GM21447 (cell line): Measurements from ENCODE around the gene GPER1.
"Not testable (repeated sequence)": the region's sequence is repeated elsewhere in the genome, so short reads cannot be mapped to it uniquely, and the experiment has no call there.

ENCODE experiments used
- ATAC-seq: cut with Tn5 transposase; IDR thresholded peaks from one replicate; pipeline ENCODE4 v1.9.1; 2021; ENCODE audit not compliant: unreplicated experiment

The GPER1 gene

GRCh38 chr7:1140476-1141104 lies 52.7 kb downstream of the GPER1 start:
- ATAC-seq: no peak

DNA sequence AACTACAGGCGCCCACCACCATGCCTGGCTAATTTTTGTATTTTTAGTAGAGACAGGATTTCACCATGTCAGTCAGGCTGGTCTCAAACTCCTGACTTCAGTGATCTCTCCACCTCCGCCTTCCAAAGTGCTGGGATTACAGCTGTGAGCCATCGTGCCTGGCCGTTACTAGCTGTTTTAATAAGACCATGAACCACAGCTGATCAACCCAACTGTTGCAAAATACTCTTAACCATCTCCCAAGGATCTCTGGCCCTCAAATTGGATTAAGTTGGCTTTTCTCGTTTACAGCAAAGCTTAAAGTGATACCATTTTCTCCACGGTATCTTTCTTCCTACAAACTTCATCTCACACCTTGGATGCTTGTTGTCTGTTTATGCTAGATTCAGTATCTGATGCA lies 53.7 kb downstream of the GPER1 start:
- ATAC-seq: no peak

DNA sequence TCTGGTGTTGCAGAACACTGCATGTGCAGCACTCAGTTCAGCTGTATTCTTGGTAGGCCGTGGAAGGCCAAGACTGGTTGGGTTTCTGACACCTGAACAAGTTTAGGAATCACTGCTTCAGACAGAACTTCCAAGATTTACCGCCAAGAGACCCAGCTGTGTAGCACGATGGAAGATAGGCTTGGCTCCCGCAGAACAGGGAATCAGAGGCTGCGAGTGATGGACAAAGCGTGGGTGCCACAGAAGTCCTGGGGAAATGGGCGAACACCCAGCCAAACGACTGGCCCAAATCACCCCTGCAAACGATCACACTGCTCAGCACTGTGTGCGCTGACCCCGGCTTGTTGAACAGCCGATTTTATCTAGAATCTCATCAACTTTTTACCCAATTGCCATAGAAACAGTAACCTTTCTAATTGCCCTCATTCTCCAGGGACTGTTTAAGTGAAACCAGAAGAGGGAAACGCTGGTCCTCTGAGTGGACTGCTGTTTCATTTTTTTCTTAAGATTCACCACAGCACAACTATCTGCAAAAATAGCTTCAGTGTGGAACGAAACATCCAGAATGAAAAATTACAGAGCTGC lies 54.2 kb downstream of the GPER1 start:
- no peak for ATAC-seq

GRCh38 chr7:1143031-1143430 lies 55.1 kb downstream of the GPER1 start:
- ATAC-seq: not testable (repeated sequence)
